ENCODE data around the gene TFF1.

TFF1 gene

GRCh38 chr21:42397746-42398394, 31.5 kb upstream of the TFF1 start:
- no peak for DNase-seq

GRCh38 chr21:42396799-42397745, 30.7 kb upstream of the TFF1 start:
- DNase-seq, result peak; percentile 96 to 97

DNA sequence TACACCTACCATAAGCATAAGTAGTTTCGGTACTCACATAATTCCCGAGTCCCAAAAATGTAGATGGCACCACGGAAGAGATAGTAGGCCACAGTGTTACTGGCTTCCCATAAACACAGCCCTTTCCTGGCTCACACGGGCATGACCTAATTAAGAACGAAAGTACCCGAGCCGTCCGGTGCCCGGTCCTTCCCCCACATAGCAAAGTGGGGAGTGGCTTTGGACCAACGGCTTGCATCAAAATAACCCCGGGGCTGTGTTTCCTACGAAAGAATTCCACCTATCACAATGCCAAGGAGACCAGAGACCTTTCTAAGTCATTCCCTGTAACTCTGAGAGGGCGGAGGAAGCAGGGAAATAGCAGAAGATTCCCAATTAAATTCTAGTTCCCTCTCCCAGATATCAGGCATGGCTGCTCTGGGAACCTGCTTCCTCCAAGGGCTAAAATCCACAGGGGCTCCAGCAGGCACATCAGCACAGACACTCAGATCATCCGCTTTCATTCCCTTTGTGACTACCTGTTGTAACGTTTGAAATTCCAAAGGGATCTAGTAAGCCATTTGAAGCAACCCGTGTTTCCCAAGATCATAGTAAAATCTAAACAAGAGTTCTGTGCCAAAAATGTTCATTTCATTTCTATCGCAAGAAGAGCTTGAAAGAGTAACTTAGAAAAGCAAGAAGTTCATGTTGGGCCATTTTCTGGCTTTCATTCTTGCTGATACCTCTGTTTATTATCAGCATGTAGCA, 29.7 kb upstream of the TFF1 start, which contains the start of gene TMPRSS3:
Gene TMPRSS3 (minus strand): TSS at position 148 of the 747 bp plus-strand sequence. CDS start 635 bp downstream, outside the sequence.
- DNase-seq, result no peak

GRCh38 chr21:42395302-42395701, 29.0 kb upstream of the TFF1 start:
- DNase-seq, result no peak

DNA sequence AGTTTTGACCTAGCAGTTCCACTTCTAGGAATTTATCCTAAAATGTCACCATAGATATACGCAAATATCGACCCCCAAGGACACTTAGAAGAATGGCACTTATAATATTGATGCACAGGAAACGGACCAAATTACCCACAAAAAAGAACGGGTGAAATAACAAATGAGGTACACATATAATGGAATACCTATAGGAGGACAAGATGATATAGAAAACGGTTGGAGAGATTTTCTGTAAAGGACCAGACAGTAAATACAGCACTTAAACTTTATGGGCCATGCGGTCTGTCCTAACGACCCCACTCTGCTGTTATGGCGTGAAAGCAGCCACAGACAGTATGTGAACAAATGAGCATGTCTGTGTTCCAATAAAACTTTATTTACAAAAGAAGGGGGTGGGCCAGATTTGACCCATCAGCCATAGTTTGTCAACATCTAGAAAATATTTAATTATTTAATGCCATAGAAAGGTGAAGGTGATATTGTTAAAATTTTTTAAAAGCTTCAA, 27.2 kb upstream of the TFF1 start:
- DNase-seq, result no peak

GRCh38 chr21:42392731-42393442, 26.6 kb upstream of the TFF1 start:
- DNase-seq, result no peak

DNA sequence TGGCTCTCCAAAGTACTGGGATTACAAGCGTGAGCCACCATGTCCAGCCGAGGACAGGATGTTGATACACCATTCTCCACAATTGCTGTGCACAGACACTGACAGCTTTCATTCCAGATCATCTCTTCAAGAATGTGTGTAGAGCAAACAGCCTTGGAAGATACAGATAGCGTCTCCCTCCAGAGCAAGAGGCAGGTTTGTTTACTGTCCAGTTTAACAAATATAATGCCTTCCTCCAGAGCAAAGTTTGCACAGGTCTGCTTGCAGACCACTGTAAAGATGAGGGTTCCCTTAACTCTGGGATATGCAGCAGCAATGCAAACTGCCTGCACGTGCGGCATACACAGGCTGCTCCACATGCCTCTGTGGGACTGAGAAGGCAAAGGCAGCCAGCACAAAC, 25.0 kb upstream of the TFF1 start:
- no peak for DNase-seq

DNA sequence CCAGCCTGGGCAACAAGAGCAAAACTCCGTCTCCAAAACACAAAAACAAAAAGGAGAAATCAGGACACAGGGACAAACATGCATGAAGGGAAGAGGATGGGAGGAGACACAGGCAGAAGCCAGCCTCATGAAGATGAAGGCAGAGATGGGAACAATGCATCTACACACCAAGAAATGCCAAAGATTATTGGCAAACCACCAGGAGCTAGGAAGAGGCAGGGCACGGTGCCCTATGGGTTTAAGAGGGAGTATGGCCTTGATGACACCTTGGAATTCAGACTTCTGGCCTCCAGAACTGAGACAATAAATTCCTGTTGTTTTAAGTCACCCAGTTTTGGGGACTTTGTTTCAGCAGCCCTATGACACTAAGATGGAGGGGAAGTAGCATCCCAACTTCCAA, 24.4 kb upstream of the TFF1 start:
- no peak for DNase-seq

- no peak for DNase-seq
Measured at GRCh38 chr21:42390193-42390592, 23.9 kb upstream of the TFF1 start.

DNA sequence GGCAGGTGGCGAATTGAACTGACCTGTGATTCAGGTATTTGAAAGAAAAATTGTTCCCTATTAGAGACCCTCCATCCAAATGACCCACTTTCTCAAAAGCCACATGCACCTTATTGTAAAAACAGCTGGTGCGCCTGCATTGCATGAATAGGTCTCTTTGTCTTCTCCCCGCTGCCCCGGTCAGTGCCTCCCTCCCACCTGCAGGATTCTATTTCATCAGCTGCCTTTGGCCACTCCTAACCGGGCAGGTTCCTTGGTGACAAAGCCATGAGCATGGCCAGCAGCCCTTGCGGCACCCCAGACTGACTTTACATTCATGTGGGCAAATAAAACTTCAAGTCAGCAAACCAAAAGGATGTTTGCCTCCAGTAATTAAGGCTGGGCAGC, 23.1 kb upstream of the TFF1 start:
- no peak for DNase-seq

GRCh38 chr21:42388740-42389448, 22.6 kb upstream of the TFF1 start:
- no peak for DNase-seq

DNA sequence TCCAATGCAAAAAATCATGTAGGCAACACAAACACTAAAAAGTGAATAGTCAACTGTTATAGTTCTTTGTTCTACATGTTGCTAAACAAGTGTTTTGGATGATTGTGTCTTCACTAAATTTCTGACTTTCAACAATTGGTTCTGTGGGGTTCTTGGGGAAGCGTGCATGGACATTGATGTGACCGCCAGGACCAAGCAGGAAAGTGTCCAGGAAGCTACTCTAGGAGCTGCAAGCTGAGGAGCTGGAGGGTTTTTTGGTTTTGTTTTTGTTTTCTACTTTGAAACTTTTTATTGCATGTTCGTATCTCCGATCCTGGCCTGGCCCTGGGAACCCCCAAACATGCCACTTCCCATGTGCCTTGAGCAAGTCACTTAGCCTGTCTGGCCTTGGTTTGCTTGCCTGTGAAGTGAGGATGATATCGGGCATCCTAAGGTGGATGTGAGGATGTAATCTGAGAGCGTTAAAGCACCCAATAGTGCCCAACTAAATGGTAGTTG, 21.6 kb upstream of the TFF1 start:
- DNase-seq, result no peak

DNA sequence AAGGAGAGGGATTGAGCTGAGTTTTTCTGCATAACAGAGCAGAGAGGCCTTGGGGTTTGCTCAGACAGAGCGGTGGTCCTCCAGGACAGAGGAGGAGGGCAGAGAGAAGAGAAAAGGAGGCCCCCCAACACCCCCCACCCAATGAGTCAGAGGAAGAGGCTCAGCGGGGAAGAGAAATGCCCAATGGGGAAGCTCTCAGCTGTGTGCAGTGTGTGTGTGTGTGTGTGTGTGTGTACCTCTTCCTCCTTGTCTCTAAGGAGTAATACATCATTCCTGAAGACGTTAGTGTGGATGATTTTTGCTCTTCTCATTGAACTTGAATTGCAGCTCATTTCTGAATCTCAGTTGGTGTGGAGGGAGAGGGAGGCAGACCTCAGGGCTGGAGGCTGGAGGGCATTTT, 20.8 kb upstream of the TFF1 start:
- no peak for DNase-seq

GRCh38 chr21:42386034-42386591, 19.8 kb upstream of the TFF1 start:
- no peak for DNase-seq

DNA sequence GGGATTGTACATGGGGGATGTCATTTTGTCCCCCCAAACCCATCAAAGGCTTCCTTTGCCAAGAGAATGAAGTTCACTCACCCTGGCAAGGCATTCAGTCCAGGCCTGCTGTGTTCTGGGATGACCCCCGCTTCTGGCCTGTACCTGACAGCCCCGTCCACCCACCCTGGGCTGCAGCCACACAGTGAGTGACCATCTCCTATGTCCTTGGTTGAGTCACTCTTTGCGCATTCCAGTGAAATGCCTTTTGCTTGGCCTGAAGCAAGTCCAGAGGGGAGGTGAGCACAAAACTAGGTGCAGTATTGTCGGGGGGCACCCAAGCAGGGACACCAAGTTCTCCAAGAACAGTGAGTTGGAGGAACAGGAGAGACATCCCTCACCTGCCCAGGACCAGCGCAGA, 19.3 kb upstream of the TFF1 start:
- no peak for DNase-seq

GRCh38 chr21:42384989-42385388, 18.7 kb upstream of the TFF1 start:
- no peak for DNase-seq

- no peak for DNase-seq
Measured at GRCh38 chr21:42384156-42384945, 18.0 kb upstream of the TFF1 start.

DNA sequence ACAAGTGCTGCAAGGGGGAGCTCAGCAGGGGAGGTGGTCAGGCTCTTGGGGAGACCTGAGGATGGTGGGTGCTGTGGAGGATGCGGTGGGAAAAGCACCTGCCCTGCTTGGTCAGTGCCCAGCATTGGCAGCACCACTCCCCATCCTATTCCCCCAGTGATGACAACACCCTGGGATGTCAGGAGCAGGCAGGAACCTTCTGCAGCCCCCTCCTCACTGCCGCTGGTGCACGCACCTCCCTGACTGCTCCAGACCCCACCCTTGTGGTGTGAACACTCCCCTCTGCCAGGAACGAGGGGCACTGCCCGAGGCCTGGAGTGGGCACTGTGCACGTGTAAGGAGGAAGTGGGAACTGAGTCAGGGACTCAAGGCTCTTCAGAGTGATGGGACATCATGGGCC, 17.0 kb upstream of the TFF1 start:
- no peak for DNase-seq

- DNase-seq, result no peak
Measured at GRCh38 chr21:42382915-42383314, 16.6 kb upstream of the TFF1 start.

GRCh38 chr21:42381347-42381984, 15.1 kb upstream of the TFF1 start:
- DNase-seq, result peak; percentile 56 to 80

All from NCI-H524 (cell line).